ENCODE results near the gene ERI3. TPM values are rescaled to one million over a fixed set of nuclear protein-coding genes. Genes with fewer than 3 reads are reported as not detected.

The ERI3 gene
- total and polyA plus RNA-seq, 10 of the 15 experiments (the other 5 are each of a cell fraction or from before 2014, with no cell fraction given): 20.6 to 90.4 (median 41.2) TPM

GRCh38 chr1:44321466-44321865 lies 33.6 kb downstream of the ERI3 start (continued):
- no peak for TF ChIP-seq IRF3 (IDR thresholded peaks at IDR 0.05)
- TF ChIP-seq NR2F1 (conservative IDR thresholded peaks at IDR 0.05): no peak
- no peak for TF ChIP-seq KAT2A (conservative IDR thresholded peaks at IDR 0.05; ENCODE audit: control insufficient read depth, low read depth, low read length)
- no peak for TF ChIP-seq SKIL (IDR thresholded peaks at IDR 0.05; ENCODE audit: low read depth, poor library complexity, severe bottlenecking)

- DNase-seq (ENCODE audit: low read depth, low spot score) (no peak), ATAC-seq (peak; percentile 57), FAIRE-seq (peak; percentile 84)
- intact Hi-C loops (cut with micrococcal nuclease; ENCODE audit: unreplicated experiment): loop anchor here (1.0 to 5.0 kb wide), 2 partner anchors 101 to 226 kb away; no protein-coding TSS in a partner anchor
- WGBS (ENCODE audit: insufficient coverage, insufficient replicate concordance, low lambda C conversion rate, missing lambda C conversion rate): 44% methylated on average over 9 of the region's 9 CpGs
- Histone ChIP-seq H3K4me1 (ENCODE audit: control insufficient read depth, insufficient read depth, low read length) (no peaks in the 10 kb centered on the region), H3K9ac (ENCODE audit: control insufficient read depth, insufficient read depth, low read length) (no peak overlapping the region), H3K9me3 (replicated peaks; ENCODE audit: control insufficient read depth, insufficient read depth, low read length) (no peaks in the 10 kb centered on the region), H3K27me3 (replicated peaks in 1 of 2; ENCODE audit: control insufficient read depth in 2 of 2, insufficient read depth in 2 of 2, low read length in 1 of 2) (no peaks in the 10 kb centered on the region), H3K27ac (ENCODE audit: control insufficient read depth, insufficient read depth) (no peak overlapping the region), H2AFZ (ENCODE audit: control insufficient read depth, low read depth, low read length) (no peak overlapping the region), H4K20me1 (ENCODE audit: control insufficient read depth, insufficient read depth) (no peaks in the 10 kb centered on the region), H3K4me3 (no peak overlapping the region), H3K79me2 (ENCODE audit: control insufficient read depth, insufficient read depth, low read length) (no peaks in the 10 kb centered on the region), H3K36me3 (ENCODE audit: control insufficient read depth in 2 of 2, insufficient read depth in 2 of 2, low read length in 1 of 2) (peaks cover 10 to 11% of the 10 kb centered on the region in 2 experiments; a peak in 3 of 4 replicates), H3K4me2 (ENCODE audit: control insufficient read depth, insufficient read depth) (no peak overlapping the region)
- BruUV-seq (replicated peaks): no TSS peak
- SMC1A ChIA-PET (ENCODE audit: uncharacterized antibody, unreplicated experiment): interaction anchor here (1.0 to 1.5 kb wide), 3 partner anchors 101 to 225 kb away, joined by 3 to 9 read pairs (median 3); partner anchors contain the start of gene DMAP1
- RAD21 ChIA-PET (ENCODE audit: unreplicated experiment): interaction anchor here (0.7 to 1.1 kb wide), 3 partner anchors 101 to 985 kb away, joined by 3 to 4 read pairs (median 3); no protein-coding TSS in a partner anchor
- CTCF ChIA-PET: interaction anchor here (0.6 to 1.7 kb wide), 14 partner anchors 8 to 227 kb away, joined by 3 to 15 read pairs (median 3); no protein-coding TSS in a partner anchor
- in situ Hi-C loops (cut with MboI): no loop called here
- POLR2A ChIA-PET: interaction anchor here (1.1 kb wide), 1 partner anchor 83 kb away, joined by 3 read pairs; no protein-coding TSS in a partner anchor
- TF ChIP-seq IRF4 (IDR thresholded peaks at IDR 0.05; ENCODE audit: low read depth, low read length) (peak; percentile 29; the same call in 1 of the 2 replicates), ZNF622 (IDR thresholded peaks at IDR 0.05) (no peak), RUNX3 (IDR thresholded peaks at IDR 0.05; ENCODE audit: low read length) (peak; percentile 48; the same call in 1 of the 2 replicates), MEF2B (IDR thresholded peaks at IDR 0.05; ENCODE audit: partially characterized antibody, poor library complexity, severe bottlenecking) (peak; percentile 99), PAX5 (IDR thresholded peaks at IDR 0.05; ENCODE audit: borderline replicate concordance, low read depth, low read length) (no peak), NFYA (IDR thresholded peaks at IDR 0.05; ENCODE audit: borderline replicate concordance, low read depth, low read length) (no peak), CTCF (IDR thresholded peaks at IDR 0.05 in 2 of 3, conservative IDR thresholded peaks at IDR 0.05 in 1 of 3; ENCODE audit: control insufficient read depth in 2 of 3, extremely low read depth in 1 of 3, insufficient read depth in 1 of 3, low read depth in 3 of 3, low read length in 3 of 3) (peak; percentile 68 to 86 (median 79)), RAD21 (IDR thresholded peaks at IDR 0.05; ENCODE audit: insufficient read depth, low read depth, low read length) (peak; percentile 51), ZNF24 (IDR thresholded peaks at IDR 0.05) (0 out of 2 replicates have a peak, but pooled peaks have one; percentile 25), SMC3 (IDR thresholded peaks at IDR 0.05; ENCODE audit: borderline replicate concordance, low read length) (peak; percentile 68; the same call in 1 of the 2 replicates), RB1 (IDR thresholded peaks at IDR 0.05; ENCODE audit: borderline replicate concordance) (peak; percentile 75; the same call in 1 of the 2 replicates)
These were observed 36.7 kb downstream of the ERI3 start for GRCh38 chr1:44318097-44319088.

Data from GM12878 (cell line).